Measurements from ENCODE around the gene TMEM9.

The TMEM9 gene

GRCh38 chr1:201142011-201142848 is 12.0 kb downstream of the TMEM9 start:
- no peak for TF ChIP-seq CTCF (conservative IDR thresholded peaks at IDR 0.05; ENCODE audit: low read length)
- H3K4me3 ChIP-seq (ENCODE audit: low read length), result no peak overlapping the region
- peak; percentile 17 for DNase-seq (ENCODE audit: low read depth)

- H3K4me3 ChIP-seq (ENCODE audit: low read length), result no peak overlapping the region
- DNase-seq (ENCODE audit: low read depth), result no peak
- no peak for TF ChIP-seq CTCF (conservative IDR thresholded peaks at IDR 0.05; ENCODE audit: low read length)
Observed at GRCh38 chr1:201141418-201141817, 12.9 kb downstream of the TMEM9 start.

- H3K4me3 ChIP-seq (ENCODE audit: low read length), result no peak overlapping the region
- DNase-seq (ENCODE audit: low read depth), result no peak
- TF ChIP-seq CTCF (conservative IDR thresholded peaks at IDR 0.05; ENCODE audit: low read length), result no peak
Observed at GRCh38 chr1:201140941-201141260, 13.4 kb downstream of the TMEM9 start.

- TF ChIP-seq CTCF (conservative IDR thresholded peaks at IDR 0.05; ENCODE audit: low read length), result no peak
- no peak for DNase-seq (ENCODE audit: low read depth)
- H3K4me3 ChIP-seq (ENCODE audit: low read length), result no peak overlapping the region
Observed at GRCh38 chr1:201140235-201140940, 13.9 kb downstream of the TMEM9 start.

- no peak for DNase-seq (ENCODE audit: low read depth)
- no peak for TF ChIP-seq CTCF (conservative IDR thresholded peaks at IDR 0.05; ENCODE audit: low read length)
- H3K4me3 ChIP-seq (ENCODE audit: low read length), result no peak overlapping the region
Observed at GRCh38 chr1:201139756-201140155, 14.5 kb downstream of the TMEM9 start.

GRCh38 chr1:201139306-201139705 is 15.0 kb downstream of the TMEM9 start:
- no peak overlapping the region for H3K4me3 ChIP-seq (ENCODE audit: low read length)
- no peak for DNase-seq (ENCODE audit: low read depth)
- no peak for TF ChIP-seq CTCF (conservative IDR thresholded peaks at IDR 0.05; ENCODE audit: low read length)

GRCh38 chr1:201138311-201138840 is 15.9 kb downstream of the TMEM9 start:
- no peak for DNase-seq (ENCODE audit: low read depth)
- no peak overlapping the region for H3K4me3 ChIP-seq (ENCODE audit: low read length)
- no peak for TF ChIP-seq CTCF (conservative IDR thresholded peaks at IDR 0.05; ENCODE audit: low read length)
